Activated CD8-positive, alpha-beta memory T cell treated with anti-CD3 and anti-CD28 coated beads for 4 hours (primary cell): ENCODE results near the gene UNC79.

Experiments
- DNase-seq, 2 donors: peaks; one replicate each; pipeline ENCODE4 v3.0.0-alpha.2; 2020; ENCODE audit warnings: low read depth in 2 of 2

Gene UNC79

DNA sequence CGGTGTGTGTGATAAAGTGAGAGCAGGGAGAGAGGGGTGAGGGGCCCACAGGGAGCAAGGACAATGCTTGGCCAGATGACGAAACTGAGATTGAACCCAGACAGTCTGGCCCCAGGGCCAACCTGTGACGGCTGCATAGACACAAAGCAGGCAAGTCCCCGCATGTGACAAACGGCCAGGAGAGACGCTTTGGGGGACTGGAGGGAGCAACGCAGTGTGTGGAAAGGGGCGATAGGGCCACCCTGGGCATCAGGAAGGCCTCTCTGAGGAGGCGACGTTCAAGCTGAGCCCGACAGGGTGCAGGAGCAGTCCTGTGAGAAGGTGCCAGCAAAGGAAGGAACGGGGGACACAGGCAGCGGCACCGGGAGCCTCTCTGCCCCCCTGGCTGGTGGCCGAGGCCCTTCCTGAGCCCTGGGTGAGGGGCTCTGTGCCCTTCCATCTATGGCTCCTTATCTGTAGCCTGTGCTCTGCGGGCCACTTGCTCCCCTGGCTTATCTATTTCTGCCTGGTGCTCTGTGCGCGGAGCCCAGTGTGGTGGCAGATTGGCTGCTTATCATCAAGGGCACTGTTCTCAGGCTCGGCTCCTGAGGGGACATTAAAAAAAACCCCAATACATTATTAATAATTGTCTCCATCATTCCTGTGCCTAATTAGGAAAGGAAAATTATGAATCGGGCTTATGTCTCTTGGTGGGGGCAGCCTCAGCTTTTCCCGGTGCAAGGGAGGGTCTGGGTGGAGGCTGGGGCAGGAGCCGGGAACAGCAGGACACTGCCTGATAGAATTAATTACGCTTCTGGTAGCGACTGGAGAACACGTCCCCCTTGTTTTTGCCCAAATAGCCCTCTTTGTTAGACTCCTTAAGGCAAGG, 317.7 kb downstream of the UNC79 start:
- no peak for DNase-seq

DNA sequence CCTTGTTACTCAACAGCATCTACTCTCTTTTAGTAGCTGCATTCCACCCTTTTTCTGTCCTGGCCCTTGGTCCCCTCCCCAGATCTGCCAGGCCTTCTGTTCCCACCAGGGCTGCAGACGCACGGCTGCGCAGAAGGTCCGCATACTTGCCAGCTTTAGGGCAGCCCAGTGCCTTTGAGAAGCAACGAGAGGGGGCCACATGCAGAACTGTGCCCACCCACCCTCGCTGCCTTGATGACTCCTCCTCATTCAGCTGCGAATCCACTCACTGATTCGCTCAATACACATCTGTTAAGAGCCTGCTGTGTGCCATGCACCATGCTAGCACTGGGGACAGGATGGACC, 318.3 kb downstream of the UNC79 start:
- no peak for DNase-seq

DNA sequence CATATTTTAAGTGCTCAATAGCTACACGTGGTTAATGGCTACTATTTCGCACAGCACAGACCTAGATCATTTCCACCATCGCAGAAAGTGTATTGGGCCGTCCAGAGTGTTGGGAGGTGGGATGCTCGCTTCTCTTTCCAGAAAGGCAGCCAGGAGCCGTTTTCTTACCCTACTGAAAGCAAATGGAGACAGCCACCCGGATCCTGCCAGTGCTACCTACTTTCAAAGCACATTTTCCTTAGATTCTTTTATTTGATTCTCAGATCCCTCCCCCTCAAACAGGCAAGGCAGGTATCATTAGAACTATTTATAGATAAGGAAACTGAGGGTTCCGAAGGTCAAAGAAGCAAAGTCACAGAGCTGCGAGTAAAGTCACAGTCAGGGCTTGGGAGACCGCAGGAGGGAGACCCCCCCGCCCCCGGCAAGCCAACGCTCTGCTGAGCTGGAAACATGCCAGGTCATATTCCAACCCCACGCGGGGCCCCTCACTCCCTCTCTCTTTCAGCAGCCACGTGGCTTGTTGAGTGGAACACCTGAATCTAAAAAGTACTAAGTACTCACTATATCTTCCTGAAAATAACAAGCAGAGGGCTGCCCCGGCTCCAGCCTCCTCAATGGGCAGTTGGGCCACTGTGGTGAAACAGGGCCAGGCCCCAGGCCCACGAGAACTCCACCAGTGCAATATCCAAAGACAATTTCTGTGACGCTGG, 321.4 kb downstream of the UNC79 start:
- no peak for DNase-seq

DNA sequence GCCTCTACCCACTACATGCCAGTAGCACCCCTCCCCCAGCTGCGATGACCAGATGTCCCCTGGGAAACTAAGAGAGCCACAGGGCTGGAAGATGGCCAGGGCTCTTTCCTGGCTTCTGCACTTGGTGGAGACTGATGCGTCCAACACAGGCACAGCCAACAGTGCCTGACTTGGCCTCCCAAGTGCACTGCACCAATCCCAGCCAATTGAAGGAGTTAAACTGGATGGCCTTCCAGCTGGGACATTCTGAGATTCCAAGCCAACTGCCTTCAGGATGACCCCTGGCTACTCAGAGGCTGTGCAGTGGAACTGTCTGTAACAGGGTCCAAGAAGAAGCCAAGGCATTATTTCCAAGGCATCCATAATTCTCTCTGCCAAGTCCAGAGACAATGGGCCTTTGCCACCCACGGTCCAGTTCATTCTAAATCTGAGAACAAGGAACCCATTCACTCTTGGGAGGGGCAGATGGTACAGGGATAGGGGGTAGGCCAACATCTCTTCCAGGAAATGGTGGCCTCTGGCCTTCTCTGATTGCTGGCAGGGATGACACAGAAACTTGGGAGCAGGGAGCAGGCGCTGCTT, 322.3 kb downstream of the UNC79 start:
- no peak for DNase-seq

DNA sequence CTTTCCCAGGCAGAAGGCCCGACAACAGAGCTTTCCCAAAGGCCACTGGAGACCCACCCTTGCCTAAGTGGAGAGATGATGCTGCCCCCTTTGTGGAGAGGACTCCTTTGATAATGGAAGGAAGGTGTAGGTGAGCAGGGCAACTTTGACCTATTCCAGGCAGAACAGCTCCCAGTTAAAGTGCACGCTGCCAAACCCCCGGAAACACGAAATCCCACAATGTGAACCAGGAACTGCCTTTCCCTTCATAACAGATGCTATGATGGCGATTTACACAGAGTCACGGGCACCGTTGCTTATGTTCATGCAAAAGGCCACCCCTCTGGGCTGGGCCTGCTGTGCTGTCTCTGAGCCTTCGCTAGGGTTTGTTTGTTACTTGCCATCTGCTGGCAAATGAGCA, 322.9 kb downstream of the UNC79 start:
- DNase-seq, result no peak

DNA sequence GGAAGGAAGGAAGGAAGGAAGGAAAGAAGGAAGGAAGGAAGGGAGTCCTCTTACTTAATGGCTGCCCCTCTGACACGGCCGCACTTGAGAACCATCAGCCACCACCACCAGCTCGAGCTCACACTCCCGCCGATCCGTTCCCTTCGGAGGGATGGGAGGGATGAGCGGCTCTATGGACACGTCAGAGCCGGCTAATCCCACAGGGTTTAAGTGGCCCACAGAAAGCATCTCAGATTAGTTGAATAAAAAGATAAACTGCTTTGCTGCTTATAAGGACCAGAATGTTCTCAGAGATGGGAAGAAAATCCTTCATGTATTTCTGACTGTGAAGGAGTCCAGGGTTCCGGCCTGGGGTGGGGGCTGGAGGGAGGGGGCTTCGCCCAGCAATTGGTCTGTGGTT, 326.5 kb downstream of the UNC79 start:
- no peak for DNase-seq
